ENCODE measurements around the gene LIMA1.

DNA sequence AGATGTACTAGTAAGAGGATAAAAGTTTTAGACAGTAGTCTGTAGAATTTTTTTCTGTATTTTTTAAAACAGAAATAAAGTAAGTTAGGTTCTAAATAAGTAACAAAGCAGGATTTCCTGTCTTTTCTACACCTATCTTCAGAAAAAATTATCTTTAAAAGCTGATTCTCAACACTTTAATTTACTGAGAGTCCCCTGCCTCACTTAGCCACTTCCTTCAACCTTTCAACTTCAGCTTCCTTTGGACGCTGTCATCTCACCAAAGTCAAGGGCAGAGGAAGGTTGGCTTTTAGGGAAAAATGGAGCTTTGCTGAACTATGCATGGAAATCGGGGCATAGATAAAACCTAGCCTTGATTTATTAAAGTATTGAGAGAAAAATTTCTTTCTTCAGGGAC is 71.3 kb downstream of the LIMA1 start:
- TF ChIP-seq, protein P1, sequence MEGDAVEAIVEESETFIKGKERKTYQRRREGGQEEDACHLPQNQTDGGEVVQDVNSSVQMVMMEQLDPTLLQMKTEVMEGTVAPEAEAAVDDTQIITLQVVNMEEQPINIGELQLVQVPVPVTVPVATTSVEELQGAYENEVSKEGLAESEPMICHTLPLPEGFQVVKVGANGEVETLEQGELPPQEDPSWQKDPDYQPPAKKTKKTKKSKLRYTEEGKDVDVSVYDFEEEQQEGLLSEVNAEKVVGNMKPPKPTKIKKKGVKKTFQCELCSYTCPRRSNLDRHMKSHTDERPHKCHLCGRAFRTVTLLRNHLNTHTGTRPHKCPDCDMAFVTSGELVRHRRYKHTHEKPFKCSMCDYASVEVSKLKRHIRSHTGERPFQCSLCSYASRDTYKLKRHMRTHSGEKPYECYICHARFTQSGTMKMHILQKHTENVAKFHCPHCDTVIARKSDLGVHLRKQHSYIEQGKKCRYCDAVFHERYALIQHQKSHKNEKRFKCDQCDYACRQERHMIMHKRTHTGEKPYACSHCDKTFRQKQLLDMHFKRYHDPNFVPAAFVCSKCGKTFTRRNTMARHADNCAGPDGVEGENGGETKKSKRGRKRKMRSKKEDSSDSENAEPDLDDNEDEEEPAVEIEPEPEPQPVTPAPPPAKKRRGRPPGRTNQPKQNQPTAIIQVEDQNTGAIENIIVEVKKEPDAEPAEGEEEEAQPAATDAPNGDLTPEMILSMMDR (IDR thresholded peaks at IDR 0.05): no peak
- TF ChIP-seq POLR2A (IDR thresholded peaks at IDR 0.05; ENCODE audit: low read depth): no peak
- no peak for TF ChIP-seq EP300 (IDR thresholded peaks at IDR 0.05)
- no peak for TF ChIP-seq POLR2AphosphoS5 (IDR thresholded peaks at IDR 0.05)
